CD14-positive monocyte (primary cell): ENCODE results near the gene UBL3. TPM values are rescaled to one million over a fixed set of nuclear protein-coding genes. Genes with fewer than 3 reads are reported as not detected.
A peak's percentile ranks its signal among the peaks of the same experiment; 100 is the strongest.

Experiments
- DNase-seq, 3 donors: peaks; one replicate each; pipeline ENCODE4 v3.0.0-alpha.2; 2011 to 2022
- H2AFZ ChIP-seq: 2 replicates; pipeline ENCODE4 v1.6.0; 2012; ENCODE audit warnings: mild to moderate bottlenecking, low read depth, low read length, inconsistent platforms; ENCODE audit not compliant: insufficient read depth, poor library complexity, severe bottlenecking
- H3K27ac ChIP-seq, 2 donors: 1 replicate in 1 of 2; 2 replicates in 1 of 2; pipeline ENCODE4 v1.5.1; 2012 to 2013; ENCODE audit warnings: low read length in 2 of 2, control low read depth in 1 of 2, inconsistent platforms in 1 of 2, low read depth in 1 of 2, mild to moderate bottlenecking in 1 of 2
- H3K27me3 ChIP-seq, 2 donors: one replicate each; pipeline versions ENCODE4 v1.6.0 to v1.6.1; 2011 to 2013; ENCODE audit warnings: low read length in 2 of 2; ENCODE audit not compliant: control insufficient read depth in 2 of 2, insufficient read depth in 2 of 2
- H3K36me3 ChIP-seq, 2 donors: replicated peaks in 1 of 2; 1 replicate in 1 of 2; 2 replicates in 1 of 2; pipeline versions ENCODE4 v1.5.1 to v1.6.1; 2012 to 2013; ENCODE audit warnings: low read length in 2 of 2, control low read depth in 1 of 2, inconsistent platforms in 1 of 2, mild to moderate bottlenecking in 1 of 2; ENCODE audit not compliant: insufficient read depth in 2 of 2, control insufficient read depth in 1 of 2
- H3K4me1 ChIP-seq, 2 donors: 1 replicate in 1 of 2; 2 replicates in 1 of 2; pipeline versions ENCODE4 v1.5.1 to v1.6.1; 2012 to 2013; ENCODE audit warnings: low read length in 2 of 2, control low read depth in 1 of 2, inconsistent platforms in 1 of 2, mild to moderate bottlenecking in 1 of 2, moderate library complexity in 1 of 2; ENCODE audit not compliant: insufficient read depth in 2 of 2, control insufficient read depth in 1 of 2
- H3K4me2 ChIP-seq: replicated peaks from 2 replicates; pipeline ENCODE3; 2012; ENCODE audit warnings: low read length, moderate library complexity, mild to moderate bottlenecking; ENCODE audit not compliant: poor library complexity, severe bottlenecking; ENCODE audit errors: extremely low read depth
- H3K4me3 ChIP-seq, 3 experiments: fragments of 200-600 bp in 1 of 3; sonication (generic) in 1 of 3; replicated peaks in 1 of 3; 1 replicate in 2 of 3; 2 replicates in 1 of 3; pipeline ENCODE4 v1.5.1; 2011 to 2013; ENCODE audit warnings: low read length in 3 of 3, mild to moderate bottlenecking in 3 of 3, control low read depth in 2 of 3, low read depth in 2 of 3, inconsistent platforms in 1 of 3, moderate library complexity in 1 of 3
- H3K79me2 ChIP-seq: 2 replicates; pipeline ENCODE4 v1.6.0; 2012; ENCODE audit warnings: mild to moderate bottlenecking, control low read depth, inconsistent platforms, low read length, moderate library complexity; ENCODE audit not compliant: insufficient read depth
- H3K9ac ChIP-seq: 2 replicates; pipeline ENCODE4 v1.6.0; 2017; ENCODE audit warnings: low read length, mild to moderate bottlenecking; ENCODE audit not compliant: insufficient read depth, poor library complexity, severe bottlenecking
- H3K9me3 ChIP-seq, 2 donors: replicated peaks in 1 of 2; 1 replicate in 1 of 2; 2 replicates in 1 of 2; pipeline versions ENCODE4 v1.5.1 to v1.6.1; 2012 to 2013; ENCODE audit warnings: low read length in 2 of 2, control low read depth in 1 of 2; ENCODE audit not compliant: control insufficient read depth in 1 of 2, insufficient read depth in 1 of 2
- H4K20me1 ChIP-seq: 2 replicates; pipeline ENCODE4 v1.6.0; 2012; ENCODE audit warnings: mild to moderate bottlenecking, low read length, control low read depth, moderate library complexity; ENCODE audit not compliant: insufficient read depth
- H3K27ac Mint-ChIP-seq, 7 donors: one replicate each; pipeline ENCODE4 v1.8.0; 2020; ENCODE audit warnings: mild to moderate bottlenecking in 7 of 7, mixed read lengths in 7 of 7, moderate library complexity in 6 of 7, inconsistent platforms in 2 of 7
- H3K27me3 Mint-ChIP-seq, 3 donors: one replicate each; pipeline ENCODE4 v1.8.0; 2021 to 2022; ENCODE audit warnings: low read depth in 3 of 3, mild to moderate bottlenecking in 3 of 3, mixed read lengths in 3 of 3, moderate library complexity in 3 of 3, inconsistent platforms in 1 of 3
- H3K36me3 Mint-ChIP-seq, 2 donors: one replicate each; pipeline ENCODE4 v1.8.0; 2020; ENCODE audit warnings: mixed read lengths in 2 of 2, inconsistent platforms in 1 of 2, mild to moderate bottlenecking in 1 of 2
- H3K4me1 Mint-ChIP-seq: one replicate; pipeline ENCODE4 v1.8.0; 2020; ENCODE audit warnings: mild to moderate bottlenecking, mixed read lengths
- H3K4me3 Mint-ChIP-seq, 2 donors: one replicate each; pipeline ENCODE4 v1.8.0; 2020; ENCODE audit warnings: mild to moderate bottlenecking in 2 of 2, mixed read lengths in 2 of 2, moderate library complexity in 1 of 2
- H3K9me3 Mint-ChIP-seq, 7 donors: one replicate each; pipeline ENCODE4 v1.8.0; 2020 to 2022; ENCODE audit warnings: mixed read lengths in 7 of 7, mild to moderate bottlenecking in 6 of 7, moderate library complexity in 6 of 7, inconsistent platforms in 2 of 7
- CTCF ChIP-seq: fragments of 200-600 bp; IDR thresholded peaks from one replicate; pipeline ENCODE4 v1.8.0; 2022; ENCODE audit warnings: antibody characterized with exemption, mild to moderate bottlenecking
- WGBS: methylation state at CpG from one replicate; pipeline ENCODE4 v1.1.5; 2013; ENCODE audit warnings: missing lambda C conversion rate; ENCODE audit not compliant: insufficient coverage; 5-methylcytosine and 5-hydroxymethylcytosine counted together
- intact Hi-C, 2 donors: fragments of 100-400 bp; cut with micrococcal nuclease; formaldehyde crosslinking; loops; one replicate each; pipeline versions ENCODE4 v1.15.0 to v1.15.1; 2023
- polyA plus RNA-seq, 3 donors: library from polyadenylated mRNA; depleted of rRNA in 1 of 3; unstranded in 2 of 3; stranded (reverse) in 1 of 3; fragments of 300-500 nt in 2 of 3; fragments of >200 nt in 1 of 3; fragmentation: Illumina TruSeq in 2 of 3; gene quantifications; 1 replicate in 2 of 3; 2 replicates in 1 of 3; pipeline ENCODE4 v1.2.3, GENCODE V29; 2012 to 2021

The UBL3 gene
- polyA plus RNA-seq, 3 donors = 13.0 to 32.3 (median 28.2) TPM

DNA sequence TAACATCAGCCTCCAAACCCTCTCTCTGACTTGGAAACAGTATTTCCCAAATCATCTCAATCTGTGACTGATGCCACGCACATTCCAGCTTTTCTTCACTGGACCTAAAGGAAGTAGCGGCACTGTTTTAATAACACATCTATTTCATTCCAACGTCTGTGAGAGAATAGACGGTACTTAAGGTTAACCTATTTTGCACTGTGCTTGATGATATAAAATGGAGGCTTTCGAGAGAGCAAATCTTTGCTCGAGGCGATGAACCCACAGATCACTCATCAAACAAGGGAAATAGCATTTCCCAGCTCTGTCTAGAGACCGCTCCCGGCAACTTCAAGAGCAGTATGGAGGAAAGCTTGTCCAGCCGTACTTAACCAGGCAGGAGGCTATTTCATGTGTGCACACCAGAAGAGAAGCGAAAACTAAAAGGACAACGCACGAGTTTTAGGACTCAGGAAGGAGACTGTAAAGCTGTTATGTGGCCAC is 2.9 kb downstream of the UBL3 start:
- H3K27me3 ChIP-seq = no peaks in the 10 kb centered on the region
- Mint-ChIP-seq H3K4me3 (peak overlapping the region; percentile 95 to 97), H3K9me3 (no peaks in the 10 kb centered on the region), H3K27me3 (no peaks in the 10 kb centered on the region), H3K27ac (peak overlapping the region; percentile 13 to 81 (median 69)), H3K4me1 (peaks cover 40% of the 10 kb centered on the region), H3K36me3 (no peaks in the 10 kb centered on the region)
- H3K36me3 ChIP-seq = no peaks in the 10 kb centered on the region
- H3K79me2 ChIP-seq = peaks cover 73% of the 10 kb centered on the region
- H3K4me1 ChIP-seq = peaks cover 19 to 30% of the 10 kb centered on the region in 2 donors
- H3K9ac ChIP-seq = peak overlapping the region; percentile 11
- no peaks in the 10 kb centered on the region for H3K9me3 ChIP-seq
- H4K20me1 ChIP-seq = peaks cover 71% of the 10 kb centered on the region
- DNase-seq = peak in 1 of 3 donors; percentile 17
- WGBS = 8% methylated on average over 7 of the region's 13 CpGs
- H3K4me3 ChIP-seq = peak overlapping the region; percentile 46 to 91 (median 88)
- TF ChIP-seq CTCF = no peak
- no peak overlapping the region for H2AFZ ChIP-seq
- no peak overlapping the region for H3K27ac ChIP-seq
- intact Hi-C loops = loop anchor here (5.0 to 10.0 kb wide), 4 partner anchors 343 to 767 kb away; partner anchors contain the start of genes HMGB1 (in 1 of the 2), KATNAL1 (in 1 of the 2) and USPL1 (in 1 of the 2)
- peak overlapping the region; percentile 73 for H3K4me2 ChIP-seq

- no peak for TF ChIP-seq CTCF
Observed at GRCh38 chr13:29846475-29847256, 3.8 kb downstream of the UBL3 start.

More at GRCh38 chr13:29846475-29847256, 3.8 kb downstream of the UBL3 start:
- Histone ChIP-seq H3K4me2 (peak overlapping the region; percentile 73), H3K4me3 (peak overlapping the region; percentile 46 to 91 (median 88)), H3K36me3 (no peaks in the 10 kb centered on the region), H3K79me2 (peaks cover 80% of the 10 kb centered on the region), H3K9ac (peak overlapping the region; percentile 11), H3K9me3 (no peaks in the 10 kb centered on the region), H3K4me1 (peaks cover 19 to 30% of the 10 kb centered on the region in 2 donors), H3K27ac (no peak overlapping the region), H3K27me3 (no peaks in the 10 kb centered on the region), H2AFZ (no peak overlapping the region), H4K20me1 (peaks cover 80% of the 10 kb centered on the region)
- no peak for DNase-seq
- no peaks in the 10 kb centered on the region for H3K27me3 Mint-ChIP-seq
- H3K4me3 Mint-ChIP-seq = peak overlapping the region; percentile 95 to 97
- intact Hi-C loops = loop anchor here (5.0 to 10.0 kb wide), 4 partner anchors 342 to 768 kb away; partner anchors contain the start of genes HMGB1 (in 1 of the 2), KATNAL1 (in 1 of the 2) and USPL1 (in 1 of the 2)
- H3K4me1 Mint-ChIP-seq = peaks cover 47% of the 10 kb centered on the region
- no peaks in the 10 kb centered on the region for H3K9me3 Mint-ChIP-seq
- H3K36me3 Mint-ChIP-seq = no peaks in the 10 kb centered on the region
- H3K27ac Mint-ChIP-seq = no peak overlapping the region
- no CpG with 5 or more reads among the region's 6 CpGs for WGBS
